Measurements from ENCODE around the gene RBBP8NL. TPM values are rescaled to one million over a fixed set of nuclear protein-coding genes. Genes with fewer than 3 reads are reported as not detected.

The RBBP8NL gene
- polyA plus RNA-seq, 3 donors: 0.09 to 0.61 TPM; not detected in 1

DNA sequence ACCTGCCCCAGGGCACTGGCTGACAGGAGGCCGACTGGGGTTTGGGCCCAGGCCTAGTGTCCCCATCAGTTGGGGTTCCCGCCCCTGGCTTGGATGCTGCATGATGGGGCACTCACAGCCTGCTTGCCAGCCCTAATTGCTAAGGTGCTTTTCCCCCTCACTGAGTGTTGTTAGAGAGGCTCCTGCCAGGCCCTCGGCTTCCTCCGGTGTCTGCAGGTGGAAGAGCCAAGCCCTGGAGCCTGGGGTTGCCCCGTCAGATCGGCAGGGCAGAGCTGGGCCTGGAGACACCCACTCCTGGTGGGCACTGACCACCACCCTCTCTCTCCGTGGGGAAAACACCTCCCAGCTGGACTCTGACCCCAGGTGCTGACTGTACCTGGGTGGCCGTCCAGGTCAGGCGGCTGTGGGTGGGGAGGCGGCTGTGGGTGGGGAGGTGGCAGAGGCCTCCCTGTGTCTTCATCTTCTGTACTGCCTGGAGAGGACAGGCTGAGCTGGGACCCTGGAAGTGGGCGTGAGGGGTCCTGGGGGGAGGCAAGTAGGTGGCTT, 14.2 kb downstream of the RBBP8NL start:
- 81 to 95% (median 86%) methylated on average over 11 of the region's 11 CpGs for WGBS, 3 donors
- no peak overlapping the region for H3K27ac ChIP-seq (ENCODE audit: low read depth, low read length)

DNA sequence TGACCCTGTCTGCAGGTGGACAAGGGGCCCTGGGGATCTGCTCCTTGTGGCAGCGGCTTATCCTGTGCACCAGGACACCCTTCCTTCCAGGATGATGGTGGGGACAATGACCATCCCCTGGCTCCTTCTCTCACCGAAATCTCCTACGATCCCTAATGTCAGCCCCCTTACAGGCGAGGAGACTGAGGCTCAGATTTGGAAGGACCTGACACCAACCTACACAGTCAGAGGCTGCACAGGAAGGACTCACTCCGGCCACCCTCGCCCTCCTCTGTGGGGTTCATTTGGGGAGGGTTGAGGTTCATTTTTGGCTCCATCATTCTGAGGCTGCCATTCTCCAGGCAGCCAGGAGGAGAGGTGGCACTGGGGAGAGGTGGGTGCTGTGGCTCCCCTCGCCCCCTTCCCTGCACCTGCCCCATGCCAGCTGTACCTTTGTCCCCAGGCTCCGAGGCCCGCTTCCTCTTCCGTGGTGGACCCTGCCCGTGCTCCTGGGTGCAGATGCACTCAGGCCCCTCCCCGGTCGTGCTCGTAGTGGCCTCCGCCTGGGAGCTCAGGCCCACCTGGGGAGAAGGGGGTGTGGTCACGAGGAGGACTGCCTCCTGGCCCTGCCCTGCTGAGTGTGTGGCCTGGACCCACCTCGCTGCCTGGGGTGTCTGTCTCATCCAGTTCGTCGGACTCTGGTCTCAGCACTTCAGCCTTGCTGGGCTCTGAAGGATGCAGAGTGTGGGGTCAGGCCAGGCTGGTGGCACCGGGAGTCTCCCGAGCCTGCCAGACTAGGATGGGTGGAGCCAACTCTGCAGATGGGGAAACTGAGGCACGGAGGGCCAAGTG, 14.9 kb downstream of the RBBP8NL start:
- WGBS, 3 donors: 77 to 87% (median 80%) methylated on average over 20 to 22 of the region's 22 CpGs
- H3K27ac ChIP-seq (ENCODE audit: low read depth, low read length): no peak overlapping the region

DNA sequence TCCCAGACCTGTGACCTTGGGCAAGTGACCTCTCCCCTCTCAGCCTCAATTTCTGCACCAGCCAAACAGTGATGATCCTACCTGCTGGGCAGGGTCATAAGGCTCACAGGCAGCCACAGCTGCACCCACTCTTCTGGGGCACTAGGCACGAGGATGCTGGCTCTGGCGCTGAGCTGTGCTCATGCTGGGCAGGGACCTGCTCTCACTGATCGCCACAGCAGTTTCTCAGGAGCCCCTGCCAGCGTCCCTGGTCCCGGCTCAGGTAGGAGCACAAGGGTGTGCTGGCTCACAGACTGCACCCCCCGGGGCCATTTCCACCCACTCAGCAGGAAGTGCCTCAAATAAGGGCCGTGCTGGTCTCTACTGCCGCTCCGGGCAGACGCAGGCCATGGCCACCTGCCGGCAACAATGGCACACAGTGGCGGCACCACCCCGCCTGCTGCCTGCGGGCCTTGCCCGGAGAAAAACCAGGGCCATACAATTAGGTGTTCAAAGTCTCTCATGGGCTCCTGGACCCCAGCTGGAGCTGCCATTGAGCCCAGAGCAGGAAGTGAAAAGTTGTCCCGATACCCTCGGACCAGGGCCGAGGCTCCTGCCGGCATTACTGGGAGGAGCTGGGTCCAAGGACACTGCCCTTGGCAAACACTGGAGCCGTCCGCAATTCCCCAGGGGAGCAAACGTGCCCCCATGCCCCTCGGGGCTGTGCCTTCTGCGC, 15.7 kb downstream of the RBBP8NL start:
- 71 to 79% (median 73%) methylated on average over 24 of the region's 24 CpGs for WGBS, 3 donors
- no peak overlapping the region for H3K27ac ChIP-seq (ENCODE audit: low read depth, low read length)

DNA sequence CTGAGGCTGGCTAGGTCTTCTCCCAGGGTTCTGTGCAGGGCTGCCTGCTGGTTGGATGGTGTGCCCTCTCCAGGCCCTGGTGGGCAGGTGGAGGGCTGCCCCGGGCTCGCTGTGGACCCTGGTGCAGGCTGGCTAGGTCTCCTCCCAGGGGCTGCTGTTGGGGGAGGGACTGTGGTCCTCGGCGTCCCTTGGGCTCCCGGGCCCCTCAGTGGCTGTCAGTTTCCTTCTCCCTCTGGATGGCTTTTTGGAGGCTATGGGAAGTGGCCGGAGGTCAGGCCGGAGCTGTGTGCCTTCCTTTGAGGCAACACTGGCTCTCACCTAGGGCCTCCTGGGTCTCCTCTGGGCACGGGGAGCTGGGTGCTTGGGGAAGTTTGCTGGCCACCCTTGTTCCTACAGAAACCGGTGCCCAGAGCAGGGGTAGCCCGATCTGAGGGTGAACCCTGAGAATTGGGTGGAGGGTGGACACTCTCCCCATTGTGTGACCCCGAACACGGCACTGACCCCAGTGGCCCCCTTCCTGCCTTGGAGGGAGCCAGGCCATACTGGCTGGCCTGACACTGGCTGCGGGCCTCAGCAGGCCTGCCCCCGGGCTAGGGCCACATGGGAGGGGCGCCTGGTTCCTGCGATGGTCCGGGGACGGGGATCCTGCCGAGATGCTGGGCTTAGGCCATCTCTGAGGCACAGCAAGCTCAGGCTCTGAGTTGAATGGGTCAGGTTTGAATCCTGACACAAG, 16.4 kb downstream of the RBBP8NL start:
- H3K27ac ChIP-seq (ENCODE audit: low read depth, low read length): no peak overlapping the region
- 77 to 91% (median 81%) methylated on average over 19 of the region's 19 CpGs for WGBS, 3 donors

DNA sequence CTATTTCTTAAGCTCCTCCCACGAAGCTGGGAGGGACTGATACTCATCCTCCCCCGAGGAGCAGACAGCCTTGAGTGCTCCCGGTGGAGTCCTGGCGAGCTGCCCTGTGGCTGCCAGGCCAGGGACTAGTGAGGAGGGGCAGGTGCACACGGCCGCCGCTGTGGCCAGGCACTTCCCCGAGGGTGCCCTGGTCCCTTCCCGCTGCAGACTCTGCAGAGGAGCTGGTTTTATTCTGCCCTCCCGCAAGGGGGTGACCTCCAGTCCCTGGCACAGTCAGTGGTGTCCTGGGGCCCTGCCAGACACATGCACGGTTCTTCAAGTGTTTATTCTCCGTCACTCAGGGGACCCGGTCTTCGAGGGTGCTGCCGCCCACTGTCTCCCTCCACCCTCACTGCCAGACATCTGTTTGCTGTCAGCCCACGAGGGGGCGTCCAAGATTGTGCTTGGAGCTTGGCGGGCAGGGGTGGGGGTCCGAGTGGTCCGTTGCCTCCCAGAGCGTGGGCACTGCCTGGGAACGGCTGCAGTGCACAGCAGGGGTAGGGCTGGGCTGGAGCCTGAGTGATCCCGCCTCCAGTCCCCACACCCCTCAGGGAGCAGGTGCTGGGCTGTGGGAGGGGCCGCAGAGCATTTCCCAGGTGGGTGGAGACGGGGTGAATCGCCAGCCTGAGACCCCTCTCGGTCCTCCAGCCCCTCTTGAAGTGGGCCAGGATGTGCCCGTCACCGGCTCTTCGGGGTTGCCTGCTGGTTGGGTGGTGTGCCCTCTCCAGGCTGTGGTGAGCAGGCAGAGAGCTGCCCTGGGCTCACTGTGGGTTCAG, 17.2 kb downstream of the RBBP8NL start:
- WGBS, 3 donors: 7 to 10% (median 10%) methylated on average over 30 of the region's 30 CpGs
- H3K27ac ChIP-seq (ENCODE audit: low read depth, low read length): no peak overlapping the region

DNA sequence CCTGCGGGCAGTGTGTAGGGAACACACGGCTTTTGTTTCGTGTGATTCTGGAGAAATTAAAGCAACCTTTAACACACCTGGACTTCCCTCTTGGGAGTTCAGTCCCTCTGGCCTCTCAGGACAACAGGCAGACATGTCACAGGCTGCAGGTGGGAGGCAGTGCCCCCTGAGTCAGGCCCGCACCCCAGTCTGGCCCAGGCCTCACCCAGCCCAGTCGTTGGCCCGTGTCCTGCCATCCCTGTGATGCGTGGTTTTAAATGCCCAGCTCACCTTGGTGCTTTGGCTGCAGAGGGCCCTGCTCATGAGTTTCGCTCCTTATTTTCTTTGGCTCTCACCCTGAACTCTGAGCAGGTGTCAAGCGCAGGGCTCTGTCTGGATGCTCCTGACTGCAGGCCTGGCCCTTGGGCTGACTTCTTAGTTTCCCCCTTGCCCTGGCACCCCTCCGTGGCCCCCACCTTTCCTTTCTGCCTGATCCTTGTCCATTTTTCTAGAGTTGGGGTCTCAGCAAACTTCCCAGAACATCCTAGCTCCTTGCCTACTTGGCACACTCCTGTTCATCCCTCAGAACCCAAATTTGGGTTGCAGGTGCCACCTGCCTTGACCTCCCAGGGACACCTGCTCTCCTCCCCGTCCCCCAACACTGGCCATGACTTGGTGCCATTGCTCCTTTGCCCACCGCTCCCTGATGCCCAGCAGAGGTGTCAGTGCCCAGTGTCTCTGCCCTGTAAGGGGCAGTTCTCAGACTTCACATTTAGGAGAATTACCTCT, 18.1 kb downstream of the RBBP8NL start:
- WGBS, 3 donors: 77 to 91% (median 86%) methylated on average over 12 of the region's 12 CpGs
- H3K27ac ChIP-seq (ENCODE audit: low read depth, low read length): no peak overlapping the region

DNA sequence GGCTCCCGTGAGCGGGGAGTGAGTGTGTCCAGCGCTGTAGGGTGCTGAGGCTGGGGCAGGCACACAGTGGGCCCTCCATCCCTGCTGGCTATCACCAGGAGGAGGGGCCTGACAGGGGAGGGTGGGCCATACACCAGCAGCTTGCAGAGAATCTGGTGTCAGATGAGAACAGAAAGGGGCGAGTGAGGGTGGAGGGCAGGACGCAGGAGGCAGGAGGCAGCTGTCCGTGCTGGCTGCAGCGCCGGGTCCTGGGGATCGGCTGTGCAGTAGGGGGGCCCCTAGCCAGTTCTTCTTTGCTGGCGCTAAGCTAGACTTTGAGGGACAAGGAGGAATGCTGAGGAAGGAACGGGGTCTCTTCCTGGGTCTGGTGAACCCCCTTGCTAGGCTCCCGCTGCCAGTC, 18.7 kb downstream of the RBBP8NL start:
- WGBS, 3 donors: 80 to 93% (median 91%) methylated on average over 12 of the region's 12 CpGs
- no peak overlapping the region for H3K27ac ChIP-seq (ENCODE audit: low read depth, low read length)

DNA sequence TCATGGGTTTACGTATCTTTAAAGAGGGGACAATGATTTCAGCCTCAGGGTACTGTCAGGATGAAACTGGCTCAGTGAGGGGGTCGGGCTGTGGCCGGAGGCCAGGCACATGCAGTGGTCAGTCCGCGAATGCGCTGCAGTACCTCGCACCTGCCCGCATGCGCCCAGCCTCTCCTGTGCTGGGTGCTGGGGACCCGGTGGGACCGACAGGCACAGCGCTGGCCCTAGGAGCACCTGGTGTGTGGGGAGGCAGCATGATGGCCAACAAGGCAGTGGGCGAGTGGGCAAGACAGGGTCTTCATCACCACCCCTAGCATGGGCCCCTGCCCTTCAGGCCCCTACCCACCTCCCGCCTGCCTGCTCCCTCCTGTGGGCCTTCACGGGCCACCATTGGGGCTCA, 19.3 kb downstream of the RBBP8NL start:
- H3K27ac ChIP-seq (ENCODE audit: low read depth, low read length): no peak overlapping the region
- 89 to 98% (median 91%) methylated on average over 15 of the region's 15 CpGs for WGBS, 3 donors

DNA sequence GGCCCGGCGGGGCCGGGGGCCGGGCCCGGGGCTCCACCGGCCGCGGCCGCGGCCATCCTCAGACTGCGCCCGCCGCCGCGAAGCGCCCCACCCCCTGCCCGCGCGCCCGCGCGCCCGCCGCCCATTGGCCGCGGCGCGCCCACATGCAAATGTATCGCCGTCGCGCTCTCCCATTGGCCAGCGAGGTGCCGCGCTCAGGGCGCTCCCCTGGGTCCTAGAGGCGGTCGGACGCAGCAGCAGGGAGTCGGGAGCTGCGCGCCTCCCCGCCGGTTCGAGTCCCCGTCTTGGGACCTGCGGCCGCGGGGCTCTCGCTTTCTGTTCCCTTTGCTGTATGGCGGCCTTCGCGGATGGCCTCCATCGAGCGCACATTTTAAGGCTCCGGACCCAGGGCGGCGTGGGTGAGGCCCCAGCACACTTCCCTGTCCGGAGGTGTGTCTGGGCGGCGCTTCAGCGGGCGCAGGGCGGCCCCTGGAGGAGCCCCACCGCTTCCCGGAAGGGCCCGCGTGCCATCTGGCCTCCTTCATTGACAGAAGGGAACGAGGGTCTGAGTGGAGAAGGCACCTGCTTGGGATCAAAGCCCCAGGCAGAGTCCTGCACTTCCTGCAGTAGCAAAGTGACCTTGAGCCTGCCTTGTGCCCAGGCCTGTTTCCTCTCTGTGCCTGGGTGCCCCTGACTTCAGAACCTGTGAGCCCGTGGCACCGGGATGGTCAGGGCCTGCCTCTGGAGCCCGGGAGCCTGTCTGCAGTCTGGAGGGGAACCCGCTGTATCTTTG, 19.9 kb downstream of the RBBP8NL start, which contains the start of gene CABLES2:
TSS of gene CABLES2 (minus strand) at position 65 of the 772 bp plus-strand sequence. CDS start at position 56, 9 bp downstream.
- 4 to 6% (median 5%) methylated on average over 54 to 73 of the region's 73 CpGs for WGBS, 3 donors
- H3K27ac ChIP-seq (ENCODE audit: low read depth, low read length): no peak within 1 kb of the TSS

DNA sequence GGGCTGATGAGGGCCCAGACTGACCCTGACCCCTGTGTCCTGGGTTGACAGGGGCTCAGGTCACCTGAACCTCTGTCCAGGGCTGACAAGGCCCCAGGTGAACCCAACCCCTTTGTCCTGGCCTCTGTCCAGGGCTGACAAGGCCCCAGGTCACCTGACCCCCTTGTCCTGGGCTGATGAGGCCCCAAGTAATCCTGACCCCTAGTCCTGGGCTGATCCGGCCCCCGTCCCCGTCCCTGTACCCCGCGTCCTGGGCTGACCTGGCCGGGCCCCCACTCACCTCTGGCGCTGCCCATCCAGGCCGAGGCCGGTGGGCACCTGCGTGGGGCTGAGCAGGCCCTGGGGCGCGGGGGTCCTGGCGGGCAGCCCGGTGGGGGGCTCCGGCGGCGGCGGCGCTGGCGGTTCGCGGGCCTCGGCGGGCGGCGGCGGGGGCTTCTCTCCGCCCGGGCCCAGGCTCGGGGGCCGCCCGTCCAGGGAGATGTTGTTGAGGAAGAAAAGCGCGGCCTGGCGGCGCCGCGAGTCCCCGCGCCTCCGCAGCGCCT, 20.6 kb downstream of the RBBP8NL start:
- no peak overlapping the region for H3K27ac ChIP-seq (ENCODE audit: low read depth, low read length)
- WGBS, 3 donors: 1% methylated on average over 21 to 42 of the region's 42 CpGs

DNA sequence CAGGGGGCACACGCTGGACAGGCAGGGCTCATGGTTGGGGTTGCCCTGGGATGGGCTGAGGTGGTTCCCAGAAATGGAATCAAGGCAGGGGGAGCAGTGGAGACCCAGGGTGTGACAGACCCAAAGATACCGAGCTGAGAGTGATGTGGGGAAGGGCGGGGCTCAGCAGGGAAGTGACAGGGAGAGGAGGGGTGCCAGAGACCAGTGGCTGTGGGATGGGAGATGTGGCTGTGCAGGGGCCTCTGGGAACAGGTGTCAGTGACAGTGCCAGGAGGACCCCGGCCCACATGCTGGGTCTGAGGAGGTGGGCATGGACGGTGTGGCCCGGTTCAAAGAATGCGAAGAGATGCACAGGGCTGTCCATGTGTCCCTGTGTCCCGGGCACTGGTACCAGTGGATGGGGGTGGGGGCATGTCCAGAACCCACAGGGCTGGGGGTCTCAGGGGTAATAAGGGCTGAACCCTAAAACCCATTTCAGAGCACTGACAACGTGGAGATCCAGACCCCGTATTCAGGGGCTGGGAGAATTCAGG, 21.3 kb downstream of the RBBP8NL start:
- 54 to 64% (median 54%) methylated on average over 9 to 10 of the region's 10 CpGs for WGBS, 3 donors
- H3K27ac ChIP-seq (ENCODE audit: low read depth, low read length): no peak overlapping the region

DNA sequence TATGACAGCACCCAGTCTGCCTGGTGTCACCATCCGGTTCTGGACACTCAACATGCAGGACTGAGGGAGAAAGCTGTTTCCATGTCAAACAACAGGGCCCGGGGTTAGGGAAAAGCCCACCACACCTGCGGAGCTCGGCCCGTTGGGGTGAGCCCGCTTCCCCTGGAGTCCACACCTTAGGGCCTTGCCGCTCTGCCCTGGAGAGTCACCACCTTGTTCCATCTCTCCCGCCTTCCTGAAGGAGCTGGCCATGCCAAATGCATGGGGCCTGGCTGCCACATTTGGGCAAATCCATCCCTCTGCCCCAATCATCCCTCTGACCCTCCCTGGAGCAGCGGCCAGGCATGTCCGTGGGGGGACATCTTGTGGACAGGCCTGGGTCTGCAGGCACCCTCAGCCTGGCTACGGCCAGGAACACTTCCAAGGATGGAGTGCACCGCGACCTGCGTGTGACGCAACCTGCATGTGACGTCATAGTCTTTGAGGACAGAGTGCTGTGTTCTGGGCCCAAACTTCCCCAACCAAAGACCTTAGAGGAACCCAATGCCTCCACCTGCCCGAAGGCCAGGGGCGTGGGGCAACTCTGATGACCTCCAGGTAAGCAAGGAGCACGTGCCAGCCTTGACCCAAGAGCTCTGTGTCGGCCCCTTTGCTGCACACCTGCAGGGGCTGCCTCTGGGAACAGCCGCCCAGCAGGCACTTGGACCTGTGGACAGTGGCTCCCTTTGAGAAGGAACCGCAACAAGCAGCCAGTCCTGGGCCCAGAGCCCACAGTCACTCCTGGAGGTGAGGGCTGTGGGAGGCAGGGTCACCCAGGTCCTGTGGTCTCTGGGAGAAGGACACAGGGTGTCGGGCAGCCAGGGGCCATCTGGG, 22.0 kb downstream of the RBBP8NL start:
- WGBS, 3 donors: 68% methylated on average over 23 of the region's 23 CpGs
- H3K27ac ChIP-seq (ENCODE audit: low read depth, low read length): no peak overlapping the region

DNA sequence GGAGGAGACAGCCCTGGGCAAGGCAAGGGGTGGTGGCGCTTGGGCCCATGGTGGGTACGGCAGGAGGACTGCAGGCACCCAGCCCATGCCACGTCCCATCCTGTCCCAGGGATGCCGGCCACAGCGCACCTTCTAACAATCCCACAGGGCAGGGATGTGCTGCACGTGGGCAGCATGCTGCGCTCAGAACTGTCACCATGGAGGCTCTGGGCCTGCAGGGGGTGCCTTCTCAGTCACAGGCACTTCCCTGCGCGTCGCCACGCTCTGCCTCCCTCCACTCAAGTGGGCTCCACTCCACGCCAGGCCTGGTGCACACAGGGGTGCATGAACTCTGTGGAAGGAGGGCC, 22.6 kb downstream of the RBBP8NL start:
- no peak overlapping the region for H3K27ac ChIP-seq (ENCODE audit: low read depth, low read length)
- 92 to 97% (median 95%) methylated on average over 10 to 12 of the region's 12 CpGs for WGBS, 3 donors

DNA sequence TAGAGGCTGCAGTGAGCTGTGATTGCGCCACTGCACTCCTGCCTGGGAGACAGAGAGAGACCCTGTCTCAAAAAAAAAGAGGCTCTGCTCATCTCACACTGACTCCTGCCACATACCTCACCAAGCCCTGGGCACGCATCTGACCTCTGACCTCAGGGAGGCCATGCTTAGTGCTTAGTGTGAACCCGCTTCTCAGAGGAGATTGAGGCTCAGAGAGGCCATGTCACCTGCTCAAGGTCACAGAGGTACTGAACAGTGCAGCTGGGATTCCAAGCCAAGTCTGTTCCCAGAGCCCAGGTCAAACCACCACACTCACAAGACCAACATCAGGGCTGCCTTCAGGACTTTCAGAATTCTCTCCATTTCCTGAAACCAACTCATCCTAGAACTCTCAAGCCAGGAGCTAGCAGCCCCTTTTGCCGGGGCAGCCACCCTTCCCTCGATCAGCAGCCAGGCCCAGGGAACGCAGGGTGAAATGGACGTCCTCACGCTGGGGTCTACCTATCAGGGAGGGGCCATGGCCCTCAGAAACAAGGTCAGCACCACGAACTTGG, 23.1 kb downstream of the RBBP8NL start:
- H3K27ac ChIP-seq (ENCODE audit: low read depth, low read length): no peak overlapping the region

DNA sequence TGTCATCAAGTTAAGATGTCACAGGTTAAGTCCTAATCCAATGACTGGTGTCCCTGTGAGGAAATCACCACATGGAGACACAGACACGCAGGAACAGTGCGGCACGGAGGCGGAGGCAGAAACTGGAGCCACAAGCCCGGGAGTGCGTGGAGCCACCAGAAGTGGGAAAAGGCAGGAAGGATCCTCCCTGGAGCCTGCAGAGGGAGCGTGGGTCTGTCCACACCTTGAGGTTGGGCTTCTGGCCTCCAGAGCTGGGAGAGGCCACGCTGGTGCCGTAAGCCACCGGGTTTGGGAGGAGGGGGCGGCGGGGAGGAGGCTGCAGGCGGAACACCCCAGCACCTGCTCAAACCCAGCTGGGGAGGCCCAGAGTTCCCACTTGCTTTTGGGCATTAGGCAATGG, 24.0 kb downstream of the RBBP8NL start:
- H3K27ac ChIP-seq (ENCODE audit: low read depth, low read length): no peak overlapping the region
- WGBS, 3 donors: 80 to 88% (median 87%) methylated on average over 13 of the region's 13 CpGs

More for the DNA sequence above, 23.1 kb downstream of the RBBP8NL start:
- 88 to 95% (median 92%) methylated on average over 9 of the region's 9 CpGs for WGBS, 3 donors

Data from adipose tissue (tissue), 3 donors.